Kidney (tissue), 14 donors: ENCODE results near the gene PIM3. TPM values are rescaled to one million over a fixed set of nuclear protein-coding genes. Genes with fewer than 3 reads are reported as not detected.

Source experiments
- DNase-seq, 5 donors: peaks; one replicate each; pipeline ENCODE4 v3.0.0-alpha.2; 2013 to 2020
- FAIRE-seq: peaks from 2 replicates; lab custom pipeline; 2012; peaks lifted over from hg19 to GRCh38; lab: Jason Lieb, UNC
- H3K27ac ChIP-seq, 2 donors: one replicate each; pipeline ENCODE4 v1.7.0; 2013; ENCODE audit warnings: low read depth in 2 of 2, low read length in 2 of 2, inconsistent platforms in 1 of 2
- H3K27me3 ChIP-seq: one replicate; pipeline ENCODE4 v1.7.1; 2013; ENCODE audit warnings: low read length, inconsistent platforms; ENCODE audit not compliant: control insufficient read depth, insufficient read depth
- H3K36me3 ChIP-seq, 3 donors: one replicate each; pipeline versions ENCODE4 v1.7.0 to v1.7.1; 2013; ENCODE audit warnings: low read length in 3 of 3, control low read depth in 1 of 3, inconsistent platforms in 1 of 3; ENCODE audit not compliant: insufficient read depth in 3 of 3, control insufficient read depth in 2 of 3
- H3K4me1 ChIP-seq, 3 donors: one replicate each; pipeline versions ENCODE4 v1.7.0 to v1.7.1; 2013; ENCODE audit warnings: low read length in 3 of 3, inconsistent platforms in 1 of 3, low read depth in 1 of 3; ENCODE audit not compliant: control insufficient read depth in 2 of 3, insufficient read depth in 2 of 3
- H3K4me3 ChIP-seq, 3 donors: one replicate each; pipeline versions ENCODE4 v1.7.0 to v1.8.1; 2013; ENCODE audit warnings: low read length in 3 of 3, control low read depth in 1 of 3, inconsistent platforms in 1 of 3
- H3K9ac ChIP-seq, 3 donors: one replicate each; pipeline versions ENCODE4 v1.7.0 to v1.7.1; 2013; ENCODE audit warnings: low read length in 3 of 3, control low read depth in 1 of 3, inconsistent platforms in 1 of 3
- H3K9me3 ChIP-seq, 3 donors: one replicate each; pipeline versions ENCODE4 v1.7.0 to v1.7.1; 2013; ENCODE audit warnings: low read length in 3 of 3, control low read depth in 1 of 3, inconsistent platforms in 1 of 3; ENCODE audit not compliant: control insufficient read depth in 2 of 3, insufficient read depth in 1 of 3
- CTCF ChIP-seq: IDR thresholded peaks from 3 replicates; pipeline ENCODE4 v1.5.1; 2012; ENCODE audit warnings: mild to moderate bottlenecking, moderate library complexity, borderline replicate concordance; ENCODE audit not compliant: insufficient read depth; ENCODE audit errors: extremely low read depth
- intact Hi-C: fragments of 100-400 bp; cut with DNase I; formaldehyde crosslinking; loops from one replicate; pipeline ENCODE4 v1.11.1; 2022
- polyA plus RNA-seq: library from polyadenylated mRNA; stranded (reverse); fragments of 350-450 nt; fragmentation: Illumina TruSeq; extraction: RNeasy Lipid Tissue Mini Kit (QIAGEN cat#74804); gene quantifications from one replicate; pipeline ENCODE4 v1.2.3, GENCODE V29; 2014; ENCODE audit warnings: low read depth, low replicate concordance; ENCODE audit not compliant: insufficient read depth
- total RNA-seq: library from RNA; stranded (reverse); fragmentation: NEBNext Ultra II Directional; extraction: Animal tissue kit (Norgen Biotek cat#: 25700); gene quantifications from one replicate; pipeline ENCODE4 v1.2.1, GENCODE V29; 2021
- donor health status: control.
- donor health status: control.
- donor health status: control.
- donor health status: control.
- donor health status: control.
- donor health status: DM: yes; HTN: yes; CAD: no.
- donor health status: Normal renal cell carcinoma (clear cell type).

The PIM3 gene
- total and polyA plus RNA-seq, 2 donors from 2014 or later = 96.5 to 107 TPM

- Histone ChIP-seq H3K27ac (peak overlapping the region; percentile 61 to 92), H3K36me3 (no peaks in the 10 kb centered on the region), H3K9me3 (no peaks in the 10 kb centered on the region), H3K9ac (no peak overlapping the region), H3K4me3 (no peak overlapping the region), H3K4me1 (peaks cover 0 to 25% (median 3%) of the 10 kb centered on the region in 3 donors), H3K27me3 (no peaks in the 10 kb centered on the region)
- intact Hi-C loops = no loop called here
- no peak for TF ChIP-seq CTCF
- FAIRE-seq (no peak), DNase-seq (no peak)
Observed at GRCh38 chr22:49938565-49939136, 21.9 kb upstream of the PIM3 start.

GRCh38 chr22:49941507-49942316 is 18.9 kb upstream of the PIM3 start:
- Histone ChIP-seq H3K36me3 (no peaks in the 10 kb centered on the region), H3K4me3 (no peak overlapping the region), H3K9me3 (no peaks in the 10 kb centered on the region), H3K4me1 (peaks cover 0 to 21% (median 2%) of the 10 kb centered on the region in 3 donors), H3K9ac (no peak overlapping the region), H3K27ac (no peak overlapping the region), H3K27me3 (no peaks in the 10 kb centered on the region)
- DNase-seq (no peak), FAIRE-seq (no peak)
- intact Hi-C loops = no loop called here
- TF ChIP-seq CTCF = no peak

- no peak overlapping the region for H3K27ac ChIP-seq
- no peak overlapping the region for H3K9ac ChIP-seq
- no peaks in the 10 kb centered on the region for H3K9me3 ChIP-seq
- DNase-seq = peak in 1 of 5 donors; percentile 71
- no peak overlapping the region for H3K4me3 ChIP-seq
- peaks cover 0 to 11% (median 0%) of the 10 kb centered on the region in 3 donors for H3K4me1 ChIP-seq
- no peaks in the 10 kb centered on the region for H3K36me3 ChIP-seq
- intact Hi-C loops = no loop called here
- TF ChIP-seq CTCF = no peak
- no peaks in the 10 kb centered on the region for H3K27me3 ChIP-seq
- FAIRE-seq = no peak
Observed at GRCh38 chr22:49942565-49943404, 17.8 kb upstream of the PIM3 start.
